GM23338 (cell line): Measurements from ENCODE around the gene GRAMD4. TPM values are rescaled to one million over a fixed set of nuclear protein-coding genes. Genes with fewer than 3 reads are reported as not detected.

Source experiments
- ATAC-seq: fragments of 200-7000 bp; cut with Tn5 transposase; 3 replicates; pipeline ENCODE4 v1.9.1; 2020
- DNase-seq: peaks from one replicate; pipeline ENCODE4 v3.0.0-alpha.2; 2015; ENCODE audit warnings: low spot score
- H2AFZ ChIP-seq: fragments of 200-600 bp; sonication (generic); 2 replicates; pipeline ENCODE4 v1.8.0; 2016; ENCODE audit warnings: antibody characterized with exemption, mild to moderate bottlenecking, moderate library complexity
- H3F3A ChIP-seq: fragments of 200-600 bp; sonication (generic); replicated peaks from 2 replicates; pipeline ENCODE4 v1.8.0; 2017; ENCODE audit warnings: antibody characterized with exemption, mixed run types, low read depth
- H3K27ac ChIP-seq: fragments of 200-600 bp; sonication (generic); 2 replicates; pipeline ENCODE4 v1.6.1; 2016; ENCODE audit warnings: low read depth
- H3K27me3 ChIP-seq: fragments of 200-600 bp; sonication (generic); 2 replicates; pipeline ENCODE4 v1.8.0; 2016; ENCODE audit warnings: mild to moderate bottlenecking, mixed run types, moderate library complexity; ENCODE audit not compliant: insufficient read depth
- H3K36me3 ChIP-seq: fragments of 200-600 bp; sonication (generic); 2 replicates; pipeline ENCODE4 v1.8.0; 2016; ENCODE audit warnings: mild to moderate bottlenecking; ENCODE audit not compliant: insufficient read depth
- H3K4me1 ChIP-seq: fragments of 200-600 bp; sonication (generic); 2 replicates; pipeline ENCODE4 v1.8.0; 2016; ENCODE audit warnings: mild to moderate bottlenecking, moderate library complexity; ENCODE audit not compliant: insufficient read depth
- H3K4me2 ChIP-seq: fragments of 200-600 bp; sonication (generic); 2 replicates; pipeline ENCODE4 v1.7.1; 2017; ENCODE audit warnings: mixed run types
- H3K4me3 ChIP-seq: fragments of 200-600 bp; sonication (generic); 2 replicates; pipeline ENCODE4 v1.6.1; 2016; ENCODE audit warnings: mixed run types
- H3K79me2 ChIP-seq: fragments of 200-600 bp; sonication (generic); replicated peaks from 2 replicates; pipeline ENCODE4 v1.8.0; 2017; ENCODE audit warnings: mild to moderate bottlenecking; ENCODE audit not compliant: insufficient read depth
- H3K9me2 ChIP-seq: fragments of 200-600 bp; sonication (generic); 2 replicates; pipeline ENCODE4 v1.8.0; 2017; ENCODE audit not compliant: insufficient read depth
- H4K20me1 ChIP-seq: fragments of 200-600 bp; sonication (generic); replicated peaks from 2 replicates; pipeline ENCODE4 v1.8.0; 2017; ENCODE audit warnings: mild to moderate bottlenecking; ENCODE audit not compliant: insufficient read depth
- H3K27ac Mint-ChIP-seq: 2 replicates; pipeline ENCODE4 v1.8.0; 2020; ENCODE audit warnings: inconsistent platforms, mild to moderate bottlenecking, moderate library complexity, mixed read lengths
- H3K27me3 Mint-ChIP-seq: 3 replicates; pipeline ENCODE4 v1.8.0; 2022; ENCODE audit warnings: low read depth, mild to moderate bottlenecking, moderate library complexity, mixed read lengths, inconsistent platforms; ENCODE audit not compliant: insufficient read depth, poor library complexity
- H3K36me3 Mint-ChIP-seq: 3 replicates; pipeline ENCODE4 v1.8.0; 2021; ENCODE audit warnings: low read depth, mild to moderate bottlenecking, inconsistent platforms, moderate library complexity, mixed read lengths
- H3K4me1 Mint-ChIP-seq: 3 replicates; pipeline ENCODE4 v1.8.0; 2020; ENCODE audit warnings: mild to moderate bottlenecking, inconsistent platforms, mixed read lengths
- H3K4me3 Mint-ChIP-seq: 3 replicates; pipeline ENCODE4 v1.8.0; 2021; ENCODE audit warnings: moderate library complexity, mild to moderate bottlenecking, inconsistent platforms, mixed read lengths
- H3K9me3 Mint-ChIP-seq: 3 replicates; pipeline ENCODE4 v1.8.0; 2020; ENCODE audit warnings: moderate library complexity, mild to moderate bottlenecking, inconsistent platforms, mixed read lengths
- CREB1 ChIP-seq: fragments of 250-450 bp; sonication (Bioruptor Pico); IDR thresholded peaks from 2 replicates; pipeline ENCODE4 v1.5.0; 2020; ENCODE audit warnings: low read depth, mild to moderate bottlenecking, moderate library complexity
- CTCF ChIP-seq, 2 experiments: fragments of 200-600 bp in 1 of 2; sonication (generic) in 1 of 2; conservative IDR thresholded peaks; 2 replicates each; pipeline versions ENCODE4 v1.5.1 to v1.6.1; 2016 to 2017; ENCODE audit warnings: antibody characterized with exemption in 2 of 2, low read depth in 2 of 2, mild to moderate bottlenecking in 2 of 2, moderate library complexity in 1 of 2
- ETS1 ChIP-seq: IDR thresholded peaks from 2 replicates; pipeline ENCODE4 v1.6.1; 2016; ENCODE audit warnings: antibody characterized with exemption
- EZH2 ChIP-seq: fragments of 200-600 bp; sonication (generic); IDR thresholded peaks from one replicate; pipeline ENCODE4 v1.8.0; 2017; ENCODE audit warnings: antibody characterized with exemption, mild to moderate bottlenecking, low read depth; ENCODE audit not compliant: unreplicated experiment
- EZH2phosphoT487 ChIP-seq: fragments of 200-600 bp; sonication (generic); IDR thresholded peaks from one replicate; pipeline ENCODE4 v1.8.1; 2018; ENCODE audit warnings: antibody characterized with exemption; ENCODE audit not compliant: unreplicated experiment
- JUNB ChIP-seq: IDR thresholded peaks from one replicate; pipeline ENCODE4 v1.6.1; 2016; ENCODE audit warnings: antibody characterized with exemption; ENCODE audit not compliant: unreplicated experiment
- NANOG ChIP-seq: IDR thresholded peaks from 2 replicates; pipeline ENCODE4 v1.6.1; 2016; ENCODE audit warnings: antibody characterized with exemption, borderline replicate concordance
- POLR2AphosphoS5 ChIP-seq: IDR thresholded peaks from 2 replicates; pipeline ENCODE4 v1.6.1; 2016; ENCODE audit warnings: antibody characterized with exemption, low read depth
- REST ChIP-seq: IDR thresholded peaks from one replicate; pipeline ENCODE4 v1.6.1; 2018; ENCODE audit warnings: antibody characterized with exemption; ENCODE audit not compliant: unreplicated experiment
- STAT1 ChIP-seq: IDR thresholded peaks from one replicate; pipeline ENCODE4 v1.6.1; 2016; ENCODE audit warnings: antibody characterized with exemption; ENCODE audit not compliant: unreplicated experiment
- ZNF114 ChIP-seq: fragments of 250-450 bp; sonication (Bioruptor Pico); IDR thresholded peaks from 2 replicates; pipeline ENCODE4 v1.5.0; 2020; ENCODE audit warnings: mild to moderate bottlenecking, moderate library complexity
- ZNF331 ChIP-seq: fragments of 250-450 bp; sonication (Bioruptor Pico); IDR thresholded peaks from 2 replicates; pipeline ENCODE4 v1.5.0; 2020; ENCODE audit warnings: low read depth, mild to moderate bottlenecking, moderate library complexity
- ZNF462 ChIP-seq: fragments of 250-450 bp; sonication (Bioruptor Pico); IDR thresholded peaks from 2 replicates; pipeline ENCODE4 v1.5.0; 2020; ENCODE audit warnings: mild to moderate bottlenecking, moderate library complexity
- polyA plus RNA-seq: library from polyadenylated mRNA; unstranded; fragments of >200 nt; fragmentation: Nextera tagmentation; extraction: Ambion mirVana; gene quantifications from 2 replicates; pipeline ENCODE4 v1.2.1, GENCODE V29; 2016
- total RNA-seq: library from RNA; depleted of rRNA; stranded (reverse); fragments of >200 nt; shearing (Covaris generic); gene quantifications from 2 replicates; pipeline ENCODE4 v1.2.3, GENCODE V29; 2014

Gene GRAMD4
- total and polyA plus RNA-seq, 2 experiments from 2014 or later = 2.7 to 81.8 TPM

GRCh38 chr22:46665751-46666280 lies 45.6 kb downstream of the GRAMD4 start:
- Histone ChIP-seq H3K4me2 (no peak overlapping the region), H3K9me2 (no peaks in the 10 kb centered on the region), H3K36me3 (no peaks in the 10 kb centered on the region), H3K79me2 (no peaks in the 10 kb centered on the region), H3K27me3 (no peaks in the 10 kb centered on the region), H3F3A (no peaks in the 10 kb centered on the region), H4K20me1 (no peaks in the 10 kb centered on the region), H3K4me1 (no peaks in the 10 kb centered on the region), H2AFZ (no peak overlapping the region), H3K27ac (no peak overlapping the region), H3K4me3 (no peak overlapping the region)
- no peak for DNase-seq
- peaks cover 7% of the 10 kb centered on the region; the same call in 2 of the 3 replicates for H3K4me1 Mint-ChIP-seq
- peaks cover 8% of the 10 kb centered on the region for H3K27me3 Mint-ChIP-seq
- H3K9me3 Mint-ChIP-seq = no peaks in the 10 kb centered on the region
- H3K4me3 Mint-ChIP-seq = no peak overlapping the region
- TF ChIP-seq CTCF (conservative IDR thresholded peaks at IDR 0.05; ENCODE audit: low read depth in 2 of 2) = no peak
- TF ChIP-seq ZNF114 (CRISPR knock-in tag) = no peak
- no peak for TF ChIP-seq ETS1
- TF ChIP-seq ZNF331 = no peak
- TF ChIP-seq STAT1 = no peak
- no peak for TF ChIP-seq NANOG
- TF ChIP-seq CREB1 (CRISPR knock-in tag) = no peak
- no peak for TF ChIP-seq ZNF462 (CRISPR knock-in tag)
- no peak for TF ChIP-seq EZH2phosphoT487
- TF ChIP-seq JUNB = no peak
- TF ChIP-seq EZH2 = no peak
- TF ChIP-seq POLR2AphosphoS5 = no peak
- TF ChIP-seq REST = no peak
- ATAC-seq = no peak
- H3K36me3 Mint-ChIP-seq = peaks cover 3% of the 10 kb centered on the region; the same call in 1 of the 3 replicates
- H3K27ac Mint-ChIP-seq = no peak overlapping the region
